ENCODE results near the gene PIGQ.

The PIGQ gene

GRCh38 chr16:610513-611381 is 41.0 kb downstream of the PIGQ start:
- no peak for DNase-seq

GRCh38 chr16:615122-615521 is 45.4 kb downstream of the PIGQ start:
- DNase-seq: no peak

DNA sequence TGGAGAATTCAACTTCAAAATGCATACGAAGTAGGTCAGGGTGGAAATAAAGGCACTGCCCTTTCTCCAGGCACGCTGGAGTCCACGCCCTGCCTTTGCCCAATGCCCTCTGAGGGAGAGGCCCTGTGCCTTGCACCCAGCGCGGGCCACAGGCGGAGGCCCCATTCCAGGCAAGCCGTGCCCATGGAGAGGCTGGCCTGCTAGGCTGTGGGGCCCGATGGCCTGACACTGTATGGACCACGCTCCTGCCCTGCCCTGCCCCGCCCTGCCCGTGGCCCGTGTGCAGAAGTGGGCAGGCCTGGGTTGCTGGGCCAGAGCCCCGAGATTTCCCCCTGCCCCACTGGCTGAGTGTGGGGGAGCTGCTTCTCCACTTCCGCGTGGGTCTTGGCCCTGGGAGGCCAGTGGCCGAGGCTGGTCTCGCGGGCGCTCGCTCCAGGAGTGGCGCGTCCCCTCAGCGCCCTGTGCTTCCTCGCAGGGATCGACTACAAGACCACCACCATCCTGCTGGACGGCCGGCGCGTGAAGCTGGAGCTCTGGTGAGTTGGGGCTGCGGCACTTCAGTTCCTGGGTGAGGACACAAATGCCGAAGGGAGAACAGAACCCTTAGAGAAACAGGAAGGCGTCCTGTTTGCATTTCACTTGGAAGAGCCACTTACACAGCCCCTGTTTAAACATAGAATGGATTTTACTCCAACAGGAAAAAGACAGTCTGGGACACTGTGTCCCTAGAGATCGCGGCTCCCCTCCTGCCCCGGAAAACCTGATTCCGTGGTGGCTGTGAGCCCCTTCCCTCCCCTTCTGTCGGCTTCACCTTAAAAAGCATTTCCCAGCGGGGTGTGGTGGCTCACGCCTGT is 47.2 kb downstream of the PIGQ start:
- DNase-seq: no peak

DNA sequence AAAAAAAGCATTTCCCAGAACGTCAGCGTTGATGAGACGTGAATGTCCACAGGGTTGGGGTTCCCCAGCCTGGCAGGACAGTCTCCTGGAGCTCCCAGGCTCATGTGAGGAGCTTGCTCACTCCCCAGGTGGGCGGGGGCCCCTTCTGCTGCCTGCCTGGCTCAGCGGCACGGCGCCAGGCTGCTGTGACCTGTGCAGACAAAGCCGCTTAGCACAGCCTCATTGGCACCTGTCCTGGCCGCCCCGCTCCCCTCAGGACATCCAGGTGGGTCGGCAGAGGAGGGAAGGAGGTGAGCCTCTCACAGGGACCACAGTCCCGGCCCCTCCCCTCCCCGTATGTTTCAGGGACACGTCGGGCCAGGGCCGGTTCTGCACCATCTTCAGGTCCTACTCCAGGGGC is 48.1 kb downstream of the PIGQ start:
- DNase-seq: no peak

- DNase-seq: no peak
Observed at GRCh38 chr16:619476-620100, 49.8 kb downstream of the PIGQ start.

DNA sequence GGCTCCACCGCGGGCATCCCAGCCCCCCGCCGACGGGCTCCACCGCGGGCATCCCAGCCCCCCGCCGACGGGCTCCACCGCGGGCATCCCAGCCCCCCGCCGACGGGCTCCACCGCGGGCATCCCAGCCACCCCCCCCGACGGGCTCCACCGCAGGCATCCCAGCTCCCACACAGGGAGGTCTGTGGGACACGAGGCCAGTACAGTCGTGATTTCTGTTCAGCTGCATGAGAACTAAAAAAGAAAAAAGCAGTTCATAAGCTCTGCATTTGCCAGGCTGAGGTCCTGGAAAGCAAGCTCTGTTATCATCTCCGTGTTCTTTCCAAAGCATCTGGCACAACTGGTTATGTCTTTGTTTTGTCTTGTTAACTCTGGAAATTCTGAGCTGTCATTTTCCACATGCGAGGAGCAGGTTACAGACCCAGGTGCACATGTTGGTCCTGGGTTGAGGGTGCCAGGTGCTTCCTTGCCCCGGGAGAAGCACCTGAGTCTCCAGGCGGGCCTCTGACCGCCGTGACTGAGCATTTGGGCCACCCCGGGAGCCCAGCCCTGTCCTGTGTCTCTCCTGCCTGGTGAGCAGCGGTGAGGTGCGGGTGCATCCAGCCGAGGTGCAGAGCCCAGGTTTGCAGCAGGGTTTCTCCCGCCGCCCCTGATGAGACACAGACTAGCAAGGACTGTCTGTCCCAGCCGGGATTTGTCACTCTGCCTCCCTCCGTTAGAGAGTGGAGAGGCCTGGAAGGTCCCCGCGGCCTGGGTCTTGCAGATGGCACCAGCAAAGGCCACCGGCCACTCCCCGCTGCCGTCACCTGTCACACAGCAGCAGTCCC is 51.1 kb downstream of the PIGQ start:
- no peak for DNase-seq

DNA sequence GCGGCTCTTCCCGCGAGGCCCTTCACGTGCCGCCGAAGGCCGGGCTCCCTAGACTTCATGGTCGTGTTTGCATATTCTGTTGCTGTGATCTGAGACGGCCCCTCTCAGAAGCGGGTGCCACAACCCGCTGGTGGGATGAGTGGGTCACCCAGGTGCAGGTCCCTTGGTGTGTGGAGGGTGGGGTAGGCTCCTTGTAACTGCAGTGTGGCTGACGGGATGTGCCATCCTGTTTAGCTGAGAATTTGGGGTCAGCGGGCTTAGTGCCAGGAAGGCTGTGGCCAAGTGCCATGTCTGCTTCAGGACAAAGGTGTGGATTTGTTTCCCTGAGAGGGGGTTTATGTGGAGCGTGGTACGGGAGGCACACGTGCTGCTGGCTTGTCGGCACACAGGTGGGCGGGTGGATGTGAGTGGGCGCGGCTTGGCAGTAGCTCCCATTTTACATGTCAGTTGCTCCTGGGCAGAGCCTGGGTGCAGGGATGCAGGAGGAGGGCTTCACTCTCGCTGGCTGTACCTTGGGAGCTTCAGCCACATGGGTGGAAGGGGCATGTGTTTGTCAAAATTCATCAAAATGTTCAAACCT is 51.8 kb downstream of the PIGQ start:
- DNase-seq: no peak

DNA sequence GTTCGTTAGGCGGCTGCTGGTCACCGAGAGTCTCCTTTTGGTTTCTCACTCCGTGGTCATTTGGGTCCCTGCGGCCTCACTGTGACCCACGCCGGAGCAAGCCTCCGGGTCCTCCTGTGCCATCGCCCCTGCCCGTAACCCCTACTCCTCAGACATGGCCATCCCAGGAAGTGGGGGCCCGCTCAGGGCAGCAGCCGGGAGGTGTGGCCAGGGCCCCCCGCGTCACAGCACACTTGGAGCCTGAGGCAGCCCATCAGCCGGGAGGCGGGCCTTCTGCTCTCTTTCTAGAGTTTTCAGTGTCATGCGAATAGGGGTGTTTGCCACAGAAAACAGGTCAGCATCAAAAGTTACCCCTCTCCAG is 53.1 kb downstream of the PIGQ start:
- no peak for DNase-seq

DNA sequence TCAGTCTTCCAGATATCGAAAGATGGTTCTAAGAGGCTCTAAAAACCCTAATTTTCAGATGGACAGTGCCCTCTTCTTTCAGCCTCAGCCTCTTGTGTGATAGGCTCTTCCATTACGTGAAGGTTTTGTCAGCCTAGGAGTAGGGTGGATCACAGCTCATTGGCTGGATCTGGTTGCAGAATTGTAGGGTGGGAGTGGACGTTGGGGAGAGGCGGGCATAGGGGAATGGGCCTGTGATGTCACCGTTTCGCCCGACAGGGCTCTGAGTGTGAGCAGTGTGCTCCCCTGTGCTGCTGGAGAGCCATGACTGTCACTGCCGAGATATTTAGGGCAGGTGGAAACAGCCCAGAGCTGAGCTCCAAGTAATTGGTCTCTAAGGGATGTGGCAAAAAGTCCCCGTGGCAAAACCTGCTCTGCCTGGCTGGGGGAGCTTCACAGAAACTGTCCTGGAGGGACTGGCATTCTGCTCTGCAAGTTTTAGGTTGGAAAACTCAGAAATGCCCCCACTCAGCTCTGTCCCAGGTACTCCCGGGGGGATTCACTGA is 54.8 kb downstream of the PIGQ start:
- no peak for DNase-seq

- DNase-seq: no peak
Observed at GRCh38 chr16:625117-625976, 55.6 kb downstream of the PIGQ start.

GRCh38 chr16:625977-626765 is 56.4 kb downstream of the PIGQ start:
- no peak for DNase-seq

DNA sequence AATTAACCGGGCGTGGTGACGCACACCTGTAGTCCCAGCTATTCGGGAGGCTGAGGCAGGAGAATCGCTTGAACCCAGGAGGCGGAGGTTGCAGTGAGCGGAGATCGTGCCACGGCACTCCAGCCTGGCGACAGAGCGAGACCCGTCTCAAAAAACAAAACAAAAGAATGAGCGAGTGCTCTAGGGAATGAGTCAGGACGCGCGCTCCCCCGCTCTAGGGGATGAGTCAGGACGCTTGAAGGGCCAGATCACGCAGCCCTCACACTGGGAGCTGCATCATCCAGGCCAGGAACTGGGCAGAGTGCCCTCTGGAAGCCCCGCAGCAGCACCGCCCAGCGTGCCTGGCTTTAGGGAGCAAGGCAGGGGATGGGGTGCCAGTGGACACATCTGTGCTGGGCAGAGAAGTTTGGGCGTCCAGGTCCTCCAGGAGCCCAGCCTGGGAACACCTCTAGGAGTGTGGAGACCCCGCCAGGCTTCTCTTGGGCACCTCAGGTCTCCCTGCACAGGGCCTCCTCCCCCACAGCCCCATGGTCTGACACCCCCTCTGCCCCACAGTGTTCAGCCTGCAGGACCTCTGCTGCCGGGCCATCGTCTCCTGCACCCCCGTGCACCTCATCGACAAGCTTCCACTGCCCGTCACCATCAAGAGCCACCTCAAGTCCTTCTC is 57.2 kb downstream of the PIGQ start:
- no peak for DNase-seq

DNA sequence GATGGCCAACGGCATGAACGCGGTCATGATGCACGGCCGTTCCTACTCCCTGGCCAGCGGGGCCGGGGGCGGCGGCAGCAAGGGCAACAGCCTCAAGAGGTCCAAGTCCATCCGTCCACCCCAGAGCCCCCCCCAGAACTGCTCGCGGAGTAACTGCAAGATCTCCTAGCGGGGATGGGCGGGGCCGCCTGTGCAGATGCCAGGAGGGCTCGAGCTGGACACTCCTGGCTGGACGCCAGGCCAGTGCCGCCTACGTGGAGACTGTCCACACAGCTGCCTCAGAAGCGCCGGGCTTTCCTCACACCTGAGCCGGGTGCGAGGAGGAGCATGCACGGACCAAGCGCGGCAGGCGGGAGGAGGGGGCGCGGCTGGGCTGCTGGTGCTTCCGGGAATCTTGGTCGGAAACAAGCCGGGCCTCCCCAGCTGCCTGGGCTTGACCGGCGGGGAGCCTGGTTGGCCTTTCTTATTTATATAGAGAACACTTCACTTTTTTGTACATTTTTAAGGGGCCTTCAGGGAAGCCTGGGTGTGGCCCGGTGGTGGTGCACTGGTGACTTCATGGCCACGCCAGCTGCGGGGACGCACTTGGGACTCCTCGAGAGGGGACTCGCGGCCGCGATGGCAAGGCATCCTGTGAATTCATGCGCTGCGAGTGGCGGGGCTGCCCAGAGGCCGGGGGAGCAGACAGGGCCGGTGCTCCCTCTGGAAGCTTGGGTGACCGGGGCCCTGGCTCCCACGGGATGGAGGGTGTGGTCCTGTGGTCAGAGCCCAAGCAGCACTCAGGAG is 57.9 kb downstream of the PIGQ start:
- DNase-seq: no peak

GRCh38 chr16:628321-629061 is 58.7 kb downstream of the PIGQ start:
- DNase-seq: no peak

- DNase-seq: no peak
Observed at GRCh38 chr16:629185-629832, 59.5 kb downstream of the PIGQ start.

- DNase-seq: no peak
Observed at GRCh38 chr16:629833-630248, 60.1 kb downstream of the PIGQ start.

DNA sequence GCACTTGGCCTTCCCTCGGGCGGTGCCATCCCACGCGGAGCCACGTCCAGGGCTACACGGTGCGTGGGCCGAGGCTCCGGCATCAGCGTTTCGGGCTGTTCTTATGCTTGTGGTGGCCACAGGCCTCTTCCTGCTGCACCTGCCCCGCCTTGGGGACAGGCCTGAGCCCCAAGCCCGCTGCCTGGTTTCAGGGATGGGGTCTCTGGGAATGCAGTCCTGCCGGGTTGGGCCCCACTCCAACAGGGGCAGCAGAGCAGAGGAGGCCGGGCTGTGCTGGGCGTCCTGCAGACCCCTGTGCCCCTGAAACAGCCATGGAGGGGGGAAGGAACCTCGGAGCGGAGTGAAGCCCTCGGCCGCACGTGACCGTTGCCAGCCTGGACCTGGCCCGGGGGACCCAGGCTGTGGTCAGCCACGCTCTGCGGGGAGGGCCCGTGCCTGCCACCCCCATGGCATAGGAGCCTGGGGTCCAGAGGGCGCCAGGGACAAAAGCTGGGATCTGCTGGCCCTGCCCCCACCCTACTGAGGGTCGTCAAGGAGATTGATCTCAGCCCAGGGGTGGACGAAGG is 60.6 kb downstream of the PIGQ start:
- no peak for DNase-seq

Measured in OCI-M1 (cell line).